Neural crest cell (in vitro differentiated cells): ENCODE data around the gene SPCS3. TPM values are rescaled to one million over a fixed set of nuclear protein-coding genes. Genes with fewer than 3 reads are reported as not detected.

Source experiments
- DNase-seq: peaks from one replicate; pipeline ENCODE4 v3.0.0; 2021; ENCODE audit warnings: low read depth, mixed read lengths, low spot score
- H3K27ac Mint-ChIP-seq: one replicate; pipeline ENCODE4 v1.8.0; 2021; ENCODE audit warnings: mild to moderate bottlenecking, mixed read lengths; ENCODE audit not compliant: unreplicated experiment
- H3K27me3 Mint-ChIP-seq: 2 replicates; pipeline ENCODE4 v1.8.0; 2021; ENCODE audit warnings: low read depth, mild to moderate bottlenecking, mixed read lengths
- H3K36me3 Mint-ChIP-seq: 2 replicates; pipeline ENCODE4 v1.8.0; 2021; ENCODE audit warnings: low read depth, mild to moderate bottlenecking, mixed read lengths
- H3K4me1 Mint-ChIP-seq: 2 replicates; pipeline ENCODE4 v1.8.0; 2021; ENCODE audit warnings: mixed read lengths
- H3K4me3 Mint-ChIP-seq: one replicate; pipeline ENCODE4 v1.8.0; 2021; ENCODE audit warnings: mild to moderate bottlenecking, mixed read lengths
- H3K9me3 Mint-ChIP-seq: 2 replicates; pipeline ENCODE4 v1.8.0; 2021; ENCODE audit warnings: mixed read lengths
- total RNA-seq: library from RNA; stranded (reverse); gene quantifications from 2 replicates; pipeline ENCODE4 v1.2.1, GENCODE V29; 2021
- TF ChIP-seq, protein P1 (sequence below): fragments of 200-600 bp; sonication (generic); conservative IDR thresholded peaks from 2 replicates; pipeline ENCODE4 v1.5.0; 2021; ENCODE audit warnings: antibody characterized with exemption, mild to moderate bottlenecking

The SPCS3 gene
- total RNA-seq, 1 donor from 2014 or later = 108 TPM

DNA sequence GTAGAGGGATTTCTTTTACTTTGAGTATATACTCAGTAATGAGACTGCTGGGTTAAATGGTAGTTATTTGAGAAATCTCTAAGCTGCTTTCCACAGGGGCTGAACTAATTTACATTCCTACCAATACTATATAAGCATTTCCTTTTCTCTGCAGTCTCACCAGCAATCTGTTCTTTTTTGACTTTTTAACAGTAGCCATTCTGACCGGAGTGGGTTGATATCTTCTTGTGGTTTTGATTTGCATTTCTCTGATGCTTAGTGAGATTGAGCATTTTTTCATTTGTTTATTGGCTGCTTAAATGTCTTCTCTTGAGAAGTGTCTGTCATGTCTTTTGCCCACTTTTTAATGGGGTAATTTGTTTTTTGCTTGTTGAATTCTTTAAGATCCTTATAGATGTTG lies 43.3 kb downstream of the SPCS3 start:
- H3K9me3 Mint-ChIP-seq = peaks cover 16% of the 10 kb centered on the region
- H3K27me3 Mint-ChIP-seq = no peaks in the 10 kb centered on the region
- no peak overlapping the region for H3K27ac Mint-ChIP-seq
- DNase-seq = no peak
- TF ChIP-seq, protein P1, sequence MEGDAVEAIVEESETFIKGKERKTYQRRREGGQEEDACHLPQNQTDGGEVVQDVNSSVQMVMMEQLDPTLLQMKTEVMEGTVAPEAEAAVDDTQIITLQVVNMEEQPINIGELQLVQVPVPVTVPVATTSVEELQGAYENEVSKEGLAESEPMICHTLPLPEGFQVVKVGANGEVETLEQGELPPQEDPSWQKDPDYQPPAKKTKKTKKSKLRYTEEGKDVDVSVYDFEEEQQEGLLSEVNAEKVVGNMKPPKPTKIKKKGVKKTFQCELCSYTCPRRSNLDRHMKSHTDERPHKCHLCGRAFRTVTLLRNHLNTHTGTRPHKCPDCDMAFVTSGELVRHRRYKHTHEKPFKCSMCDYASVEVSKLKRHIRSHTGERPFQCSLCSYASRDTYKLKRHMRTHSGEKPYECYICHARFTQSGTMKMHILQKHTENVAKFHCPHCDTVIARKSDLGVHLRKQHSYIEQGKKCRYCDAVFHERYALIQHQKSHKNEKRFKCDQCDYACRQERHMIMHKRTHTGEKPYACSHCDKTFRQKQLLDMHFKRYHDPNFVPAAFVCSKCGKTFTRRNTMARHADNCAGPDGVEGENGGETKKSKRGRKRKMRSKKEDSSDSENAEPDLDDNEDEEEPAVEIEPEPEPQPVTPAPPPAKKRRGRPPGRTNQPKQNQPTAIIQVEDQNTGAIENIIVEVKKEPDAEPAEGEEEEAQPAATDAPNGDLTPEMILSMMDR = no peak
- peaks cover 13% of the 10 kb centered on the region for H3K36me3 Mint-ChIP-seq
- no peaks in the 10 kb centered on the region for H3K4me1 Mint-ChIP-seq
- H3K4me3 Mint-ChIP-seq = no peak overlapping the region

DNA sequence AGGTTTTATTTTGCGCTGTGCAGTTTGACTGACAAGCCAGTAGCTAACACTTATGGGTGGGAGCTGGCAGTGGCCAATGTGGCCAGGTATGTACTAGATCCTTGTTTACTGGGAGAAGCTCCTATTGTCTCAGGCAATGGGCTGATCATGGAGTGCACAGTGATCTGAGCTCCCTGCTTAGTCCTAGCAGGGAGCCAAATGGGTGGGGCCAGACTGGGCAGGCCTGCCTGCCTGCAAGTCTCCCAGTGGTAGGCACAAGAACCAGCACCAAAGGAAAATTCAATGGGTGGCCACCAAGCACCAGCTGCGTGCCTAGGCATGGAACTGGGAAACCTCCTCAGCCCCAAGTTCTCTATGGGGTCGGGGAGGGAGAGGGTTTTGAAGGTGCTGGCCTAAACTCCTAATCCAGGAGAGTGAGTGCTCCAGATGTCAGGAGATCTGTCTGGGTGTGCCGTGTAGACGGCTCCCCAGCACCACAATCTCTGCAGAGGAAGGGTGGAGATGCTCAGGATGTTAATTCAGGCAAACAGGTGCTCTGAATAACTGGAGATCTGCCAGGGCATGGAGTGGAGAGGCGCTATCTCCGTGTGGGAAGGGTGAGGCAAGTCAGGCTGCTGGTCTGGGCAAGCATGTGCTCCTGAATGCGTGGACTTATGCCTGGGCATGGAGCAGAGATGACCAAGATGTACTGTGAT lies 48.2 kb downstream of the SPCS3 start:
- TF ChIP-seq, protein P1 = no peak
- Mint-ChIP-seq H3K4me3 (no peak overlapping the region), H3K27ac (no peak overlapping the region), H3K4me1 (peaks cover 7% of the 10 kb centered on the region), H3K9me3 (peaks cover 10% of the 10 kb centered on the region), H3K36me3 (peaks cover 10% of the 10 kb centered on the region), H3K27me3 (no peaks in the 10 kb centered on the region)
- no peak for DNase-seq

DNA sequence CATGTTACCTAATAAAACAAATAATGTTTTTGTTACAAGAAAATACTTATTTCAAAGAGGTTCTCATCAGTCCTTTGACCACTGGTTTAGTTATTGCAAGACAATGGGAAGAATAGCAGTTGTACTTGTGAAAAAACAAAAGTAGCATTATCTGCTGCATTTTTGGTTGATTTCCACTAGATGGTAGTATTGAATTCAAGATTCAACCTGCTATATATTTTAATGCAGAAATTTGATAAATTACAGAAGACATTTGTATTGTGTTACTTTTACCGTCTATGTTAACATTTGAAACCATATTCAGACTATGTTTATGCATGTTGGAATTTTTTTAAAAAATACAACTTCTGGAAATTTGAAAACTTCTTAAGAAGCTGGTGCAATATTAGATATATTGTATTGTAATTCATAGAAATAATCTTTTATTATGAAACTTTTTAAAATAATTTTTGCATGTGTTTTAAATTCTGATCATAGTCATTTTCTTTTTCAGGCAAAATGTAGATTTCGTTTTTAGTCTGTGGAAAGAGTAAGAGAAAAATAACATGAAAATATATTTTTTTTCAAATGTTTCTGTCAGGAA lies 56.4 kb downstream of the SPCS3 start:
- Mint-ChIP-seq H3K27me3 (peaks cover 3% of the 10 kb centered on the region), H3K36me3 (no peaks in the 10 kb centered on the region), H3K4me1 (no peaks in the 10 kb centered on the region), H3K27ac (no peak overlapping the region), H3K9me3 (no peaks in the 10 kb centered on the region), H3K4me3 (no peak overlapping the region)
- no peak for DNase-seq
- TF ChIP-seq, protein P1 = peak; percentile 78

DNA sequence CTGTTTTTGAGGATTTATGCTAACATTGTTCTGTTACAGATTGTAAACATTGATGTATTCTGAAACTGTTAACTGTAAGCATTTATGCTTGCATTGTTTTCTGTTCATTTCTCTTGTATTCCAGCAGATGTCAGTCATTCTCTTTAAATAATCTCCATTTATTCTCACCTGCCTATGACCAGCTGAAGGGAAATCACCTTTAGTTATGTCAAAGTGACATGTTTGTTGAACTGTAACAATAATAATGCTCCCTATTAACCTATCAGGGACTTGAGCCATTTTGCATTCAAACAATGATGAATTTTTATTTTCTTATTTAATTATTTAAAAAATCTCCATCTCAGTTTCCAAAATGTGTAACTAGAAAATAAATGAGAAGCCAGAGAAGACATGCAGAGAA lies 58.0 kb downstream of the SPCS3 start:
- peaks cover 3% of the 10 kb centered on the region for H3K4me1 Mint-ChIP-seq
- H3K27ac Mint-ChIP-seq = no peak overlapping the region

DNA sequence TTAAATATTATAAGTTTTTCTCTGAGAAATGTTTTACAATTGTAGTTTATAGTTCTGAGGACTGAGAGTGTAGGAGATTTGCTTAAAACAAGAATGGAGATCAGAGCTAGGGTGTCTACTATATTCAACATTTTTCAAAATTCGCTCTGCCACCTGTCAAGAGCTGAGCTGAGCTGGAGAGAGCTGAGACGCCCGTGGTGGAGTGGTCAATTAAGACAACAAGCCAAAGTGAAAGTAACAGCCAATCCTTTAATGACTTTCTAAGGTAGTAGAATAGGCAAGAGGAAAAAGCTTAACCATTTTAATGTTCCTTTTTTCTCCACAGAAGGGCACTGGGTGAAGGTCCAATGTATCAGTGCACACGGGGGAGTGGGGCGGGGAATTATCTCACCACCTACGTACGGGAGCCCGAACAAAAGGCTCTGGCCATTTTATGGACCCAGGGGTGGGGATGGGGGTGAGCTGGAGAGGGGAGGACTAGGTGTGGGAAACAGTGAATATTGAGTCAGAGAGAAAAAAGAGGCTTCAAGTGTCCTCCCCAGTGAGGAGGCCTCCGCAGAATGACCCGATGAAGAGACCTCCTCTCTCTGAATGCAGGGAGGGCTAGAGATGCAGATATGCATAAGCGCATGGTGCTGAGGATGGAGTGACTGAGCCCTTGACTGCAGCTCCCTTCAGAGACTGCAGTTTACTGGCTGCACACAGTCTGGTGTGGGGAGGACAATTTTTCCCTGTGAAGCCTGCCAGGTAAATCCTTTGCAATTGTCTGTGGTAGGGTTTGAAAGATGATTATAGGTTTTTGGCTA lies 60.8 kb downstream of the SPCS3 start:
- Mint-ChIP-seq H3K36me3 (no peaks in the 10 kb centered on the region), H3K27ac (no peak overlapping the region), H3K4me3 (no peak overlapping the region), H3K27me3 (peaks cover 3% of the 10 kb centered on the region), H3K9me3 (no peaks in the 10 kb centered on the region), H3K4me1 (peaks cover 3% of the 10 kb centered on the region)
- TF ChIP-seq, protein P1 = no peak
- no peak for DNase-seq

More for the DNA sequence above, 58.0 kb downstream of the SPCS3 start:
- DNase-seq = no peak
- Mint-ChIP-seq H3K9me3 (no peaks in the 10 kb centered on the region), H3K4me3 (no peak overlapping the region), H3K36me3 (no peaks in the 10 kb centered on the region), H3K27me3 (peaks cover 3% of the 10 kb centered on the region)
- TF ChIP-seq, protein P1 = peak; percentile 75

Other genes starting within 250 kb of the SPCS3 start
- gene SPATA4, start 124.4 kb upstream of the SPCS3 start, total RNA-seq = 0.44 TPM in 1 of 2 replicates, not detected in the other
- not detected in 2 replicates for gene ASB5, start 50.7 kb upstream of the SPCS3 start, total RNA-seq